Transverse colon (tissue), 4 donors: ENCODE data around the gene CPZ. TPM values are rescaled to one million over a fixed set of nuclear protein-coding genes. Genes with fewer than 3 reads are reported as not detected.

Source experiments
- DNase-seq: peaks from one replicate; pipeline ENCODE4 v3.0.0-alpha.2; 2019
- H3K27ac ChIP-seq, 4 donors: fragments of 200-600 bp; sonication (generic); 2 replicates each; pipeline ENCODE4 v1.5.1; 2016 to 2018; ENCODE audit warnings: inconsistent platforms in 4 of 4
- H3K27me3 ChIP-seq: fragments of 200-600 bp; sonication (generic); 2 replicates; pipeline ENCODE4 v1.5.1; 2017; ENCODE audit warnings: inconsistent platforms
- H3K36me3 ChIP-seq, 4 donors: fragments of 200-600 bp; sonication (generic); 2 replicates each; pipeline ENCODE4 v1.5.1; 2017 to 2019; ENCODE audit warnings: inconsistent platforms in 4 of 4
- H3K4me1 ChIP-seq, 4 donors: fragments of 200-600 bp; sonication (generic); 2 replicates each; pipeline ENCODE4 v1.5.1; 2017 to 2020; ENCODE audit warnings: inconsistent platforms in 4 of 4
- H3K4me3 ChIP-seq, 4 donors: fragments of 200-600 bp; sonication (generic); 1 replicate in 1 of 4; 2 replicates in 3 of 4; pipeline versions ENCODE4 v1.5.1 to v1.6.1; 2017 to 2019; ENCODE audit warnings: inconsistent platforms in 4 of 4
- H3K9me3 ChIP-seq, 2 donors: fragments of 200-600 bp; sonication (generic); 2 replicates each; pipeline ENCODE4 v1.5.1; 2017 to 2019; ENCODE audit warnings: inconsistent platforms in 2 of 2
- EP300 ChIP-seq: sonication (generic); formaldehyde crosslinking; IDR thresholded peaks from one replicate; pipeline ENCODE4 v1.6.1; 2017; ENCODE audit warnings: antibody characterized with exemption, low read depth
- POLR2A ChIP-seq: fragments of 450-650 bp; IDR thresholded peaks from one replicate; pipeline ENCODE4 v1.6.1; 2016; ENCODE audit warnings: antibody characterized with exemption, mild to moderate bottlenecking, moderate library complexity
- POLR2AphosphoS5 ChIP-seq, 3 donors: sonication (generic); formaldehyde crosslinking; IDR thresholded peaks; one replicate each; pipeline ENCODE4 v1.6.1; 2016; ENCODE audit warnings: antibody characterized with exemption in 3 of 3
- WGBS, 2 donors: methylation state at CpG; one replicate each; pipeline ENCODE4 v1.1.5; 2018; ENCODE audit warnings: low coverage in 1 of 2; 5-methylcytosine and 5-hydroxymethylcytosine counted together
- in situ Hi-C, 4 donors: fragments of 200-750 bp; cut with MboI; loops; one replicate each; pipeline versions ENCODE4 v1.15.0 to v1.15.1; 2017; ENCODE audit warnings: low sequenced_read_pairs in 3 of 4, low pct_ligation_motif_present in 1 of 4, low pct_unique_long_range_greater_than_20kb in 1 of 4
- intact Hi-C: fragments of 100-400 bp; cut with DNase I; formaldehyde crosslinking; loops from one replicate; pipeline ENCODE4 v1.15.1; 2023; ENCODE audit warnings: low total_unique reads
- total RNA-seq, 4 donors: library from RNA; depleted of rRNA; stranded (reverse); fragments of >200 nt; gene quantifications; one replicate each; pipeline ENCODE4 v1.1.0, GENCODE V29; 2016
- TF ChIP-seq, protein P1 (sequence below), 5 experiments: fragments of 200-600 bp in 3 of 5; fragments of 450-650 bp in 2 of 5; sonication (generic) in 3 of 5; IDR thresholded peaks; 1 replicate in 2 of 5; 2 replicates in 3 of 5; pipeline ENCODE4 v1.5.1; 2016 to 2017; ENCODE audit warnings: antibody characterized with exemption in 5 of 5, inconsistent platforms in 3 of 5, mild to moderate bottlenecking in 2 of 5, moderate library complexity in 1 of 5

CPZ gene
- total RNA-seq, 4 donors from 2014 or later, result 0.96 to 2.1 TPM; not detected in 2

DNA sequence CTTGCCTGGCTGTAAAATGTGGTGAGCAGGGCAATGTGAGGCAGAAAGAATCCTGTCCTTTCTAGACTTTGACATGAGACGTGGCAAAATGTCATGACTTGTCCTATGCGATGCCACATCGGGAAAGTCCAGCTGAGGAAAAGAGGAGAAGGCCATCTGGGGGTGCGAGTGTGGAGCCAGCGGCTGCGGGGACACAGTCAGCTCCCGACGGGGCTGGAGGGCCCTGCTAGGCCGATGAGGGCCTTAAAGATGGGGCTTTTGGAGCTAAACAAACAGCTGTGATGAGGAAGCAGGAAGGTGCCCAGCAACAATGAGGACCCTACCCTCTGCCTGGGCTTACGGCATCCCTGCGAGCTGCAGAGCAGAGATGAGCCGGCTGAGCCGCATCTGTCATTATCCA, 7.7 kb downstream of the CPZ start:
- no peak for TF ChIP-seq EP300
- TF ChIP-seq, protein P1, sequence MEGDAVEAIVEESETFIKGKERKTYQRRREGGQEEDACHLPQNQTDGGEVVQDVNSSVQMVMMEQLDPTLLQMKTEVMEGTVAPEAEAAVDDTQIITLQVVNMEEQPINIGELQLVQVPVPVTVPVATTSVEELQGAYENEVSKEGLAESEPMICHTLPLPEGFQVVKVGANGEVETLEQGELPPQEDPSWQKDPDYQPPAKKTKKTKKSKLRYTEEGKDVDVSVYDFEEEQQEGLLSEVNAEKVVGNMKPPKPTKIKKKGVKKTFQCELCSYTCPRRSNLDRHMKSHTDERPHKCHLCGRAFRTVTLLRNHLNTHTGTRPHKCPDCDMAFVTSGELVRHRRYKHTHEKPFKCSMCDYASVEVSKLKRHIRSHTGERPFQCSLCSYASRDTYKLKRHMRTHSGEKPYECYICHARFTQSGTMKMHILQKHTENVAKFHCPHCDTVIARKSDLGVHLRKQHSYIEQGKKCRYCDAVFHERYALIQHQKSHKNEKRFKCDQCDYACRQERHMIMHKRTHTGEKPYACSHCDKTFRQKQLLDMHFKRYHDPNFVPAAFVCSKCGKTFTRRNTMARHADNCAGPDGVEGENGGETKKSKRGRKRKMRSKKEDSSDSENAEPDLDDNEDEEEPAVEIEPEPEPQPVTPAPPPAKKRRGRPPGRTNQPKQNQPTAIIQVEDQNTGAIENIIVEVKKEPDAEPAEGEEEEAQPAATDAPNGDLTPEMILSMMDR (IDR thresholded peaks at IDR 0.05), result no peak
- TF ChIP-seq POLR2A, result no peak
- TF ChIP-seq POLR2AphosphoS5 (IDR thresholded peaks at IDR 0.05), result no peak
- DNase-seq, result no peak
- no peaks in the 10 kb centered on the region for H3K4me1 ChIP-seq
- H3K27ac ChIP-seq, result no peak overlapping the region
- H3K36me3 ChIP-seq, result no peaks in the 10 kb centered on the region
- in situ Hi-C loops, result no loop called here
- 60 to 88% methylated on average over 1 to 13 of the region's 13 CpGs for WGBS, 2 donors
- intact Hi-C loops, result loop anchor here (10.0 kb wide), 1 partner anchor 315 kb away; no protein-coding TSS in a partner anchor
- no peak overlapping the region for H3K4me3 ChIP-seq
- no peaks in the 10 kb centered on the region for H3K27me3 ChIP-seq
- no peaks in the 10 kb centered on the region for H3K9me3 ChIP-seq

- in situ Hi-C loops, result no loop called here
- no peaks in the 10 kb centered on the region for H3K4me1 ChIP-seq
Measured at GRCh38 chr4:8600686-8601085, 8.1 kb downstream of the CPZ start.

GRCh38 chr4:8601086-8601485, 8.5 kb downstream of the CPZ start:
- in situ Hi-C loops (no loop called here), intact Hi-C loops (loop anchor here (10.0 kb wide), 1 partner anchor 314 kb away; no protein-coding TSS in a partner anchor)
- DNase-seq, result no peak
- Histone ChIP-seq H3K36me3 (no peaks in the 10 kb centered on the region), H3K4me1 (no peaks in the 10 kb centered on the region), H3K27ac (no peak overlapping the region), H3K27me3 (peaks cover 4% of the 10 kb centered on the region), H3K9me3 (no peaks in the 10 kb centered on the region), H3K4me3 (no peak overlapping the region)
- WGBS, 2 donors, result 94% methylated on average over 23 of the region's 23 CpGs; no CpG with 5 or more reads in 1 of the 2 donors
- TF ChIP-seq, protein P1 (IDR thresholded peaks at IDR 0.05), result no peak
- TF ChIP-seq POLR2AphosphoS5 (IDR thresholded peaks at IDR 0.05), result no peak
- no peak for TF ChIP-seq EP300
- no peak for TF ChIP-seq POLR2A

More at GRCh38 chr4:8600686-8601085, 8.1 kb downstream of the CPZ start:
- Histone ChIP-seq H3K27ac (no peak overlapping the region), H3K4me3 (no peak overlapping the region), H3K27me3 (no peaks in the 10 kb centered on the region), H3K36me3 (no peaks in the 10 kb centered on the region), H3K9me3 (no peaks in the 10 kb centered on the region)
- WGBS, 2 donors, result 86% methylated on average over 12 of the region's 12 CpGs; no CpG with 5 or more reads in 1 of the 2 donors
- TF ChIP-seq POLR2AphosphoS5 (IDR thresholded peaks at IDR 0.05) (no peak), EP300 (no peak), POLR2A (no peak)
- TF ChIP-seq, protein P1 (IDR thresholded peaks at IDR 0.05), result no peak
- intact Hi-C loops, result loop anchor here (10.0 kb wide), 1 partner anchor 314 kb away; no protein-coding TSS in a partner anchor
- no peak for DNase-seq

GRCh38 chr4:8601556-8601955, 9.0 kb downstream of the CPZ start:
- Histone ChIP-seq H3K36me3 (no peaks in the 10 kb centered on the region), H3K9me3 (no peaks in the 10 kb centered on the region), H3K27me3 (peaks cover 8% of the 10 kb centered on the region), H3K27ac (no peak overlapping the region), H3K4me3 (no peak overlapping the region), H3K4me1 (no peaks in the 10 kb centered on the region)
- DNase-seq, result no peak
- in situ Hi-C loops, result no loop called here
- WGBS, 2 donors, result 75% methylated on average over 10 of the region's 10 CpGs; no CpG with 5 or more reads in 1 of the 2 donors
- TF ChIP-seq EP300, result no peak
- TF ChIP-seq, protein P1 (IDR thresholded peaks at IDR 0.05), result no peak
- TF ChIP-seq POLR2AphosphoS5 (IDR thresholded peaks at IDR 0.05), result no peak
- TF ChIP-seq POLR2A, result no peak
- intact Hi-C loops, result loop anchor here (10.0 kb wide), 1 partner anchor 313 kb away; no protein-coding TSS in a partner anchor
